Measurements from ENCODE around the gene C1QL2. TPM values are rescaled to one million over a fixed set of nuclear protein-coding genes. Genes with fewer than 3 reads are reported as not detected.

Gene C1QL2
- total RNA-seq, 1 donor from 2014 or later: not detected

DNA sequence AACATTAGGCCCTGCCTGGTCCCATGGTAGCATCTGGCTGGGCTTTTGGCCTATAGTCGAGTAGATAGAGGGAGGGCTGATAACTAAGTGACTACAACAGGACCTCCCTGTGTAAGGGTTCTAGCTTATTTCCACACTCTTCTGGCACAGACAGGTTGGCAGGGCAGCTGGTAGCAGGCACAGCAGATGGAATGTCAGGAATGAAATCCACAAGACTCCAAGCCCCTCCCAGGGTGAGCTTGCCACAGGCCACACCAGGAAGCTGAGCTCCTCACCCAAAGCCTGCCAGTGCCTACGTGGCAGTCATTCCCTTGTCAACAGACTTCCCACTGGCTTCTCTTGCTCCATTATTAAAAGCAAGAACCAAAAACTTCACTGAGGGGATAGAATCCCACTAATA, 20.7 kb upstream of the C1QL2 start:
- DNase-seq (no peak), ATAC-seq (ENCODE audit: low read depth) (no peak)
- Mint-ChIP-seq H3K4me3 (no peak overlapping the region), H3K36me3 (ENCODE audit: low read depth) (no peaks in the 10 kb centered on the region), H3K9me3 (no peaks in the 10 kb centered on the region), H3K27ac (no peak overlapping the region), H3K4me1 (no peaks in the 10 kb centered on the region), H3K27me3 (peaks cover 4% of the 10 kb centered on the region)
- intact Hi-C loops (cut with micrococcal nuclease): no loop called here
- TF ChIP-seq CTCF (IDR thresholded peaks at IDR 0.05): no peak
- ChIA-PET CTCF (no interaction called here), POLR2A (no interaction called here)

DNA sequence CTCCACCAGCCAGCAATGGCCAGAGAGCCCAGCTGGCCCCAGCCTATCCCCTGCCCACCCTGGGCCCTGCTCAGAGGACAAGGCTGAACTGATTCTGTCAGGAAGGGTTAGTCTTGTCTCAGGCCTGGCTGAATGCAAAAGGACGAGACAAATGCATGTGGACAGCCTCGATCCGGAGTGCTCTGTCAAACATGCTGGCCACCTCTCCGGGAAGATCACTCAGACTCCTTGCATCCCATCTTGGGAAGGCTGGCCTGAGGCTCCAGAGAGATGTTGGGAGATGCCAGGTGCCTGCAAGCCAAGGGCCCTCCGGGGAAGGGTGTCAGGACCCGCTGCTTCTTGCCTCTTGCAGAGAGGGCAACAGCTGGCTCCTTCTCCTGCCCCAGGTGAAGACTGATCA, 20.2 kb upstream of the C1QL2 start:
- CTCF ChIA-PET: no interaction called here

GRCh38 chr2:119177838-119178190, 19.3 kb upstream of the C1QL2 start:
- CTCF ChIA-PET: no interaction called here
- Mint-ChIP-seq H3K27me3 (peaks cover 4% of the 10 kb centered on the region), H3K4me1 (no peaks in the 10 kb centered on the region), H3K4me3 (no peak overlapping the region), H3K36me3 (ENCODE audit: low read depth) (no peaks in the 10 kb centered on the region), H3K27ac (no peak overlapping the region), H3K9me3 (no peaks in the 10 kb centered on the region)
- DNase-seq (no peak), ATAC-seq (ENCODE audit: low read depth) (no peak)
- TF ChIP-seq CTCF (IDR thresholded peaks at IDR 0.05): no peak
- intact Hi-C loops (cut with micrococcal nuclease): no loop called here
- POLR2A ChIA-PET: no interaction called here

More for the DNA sequence above, 20.2 kb upstream of the C1QL2 start:
- intact Hi-C loops (cut with micrococcal nuclease): no loop called here
- POLR2A ChIA-PET: no interaction called here
- Mint-ChIP-seq H3K4me3 (no peak overlapping the region), H3K36me3 (ENCODE audit: low read depth) (no peaks in the 10 kb centered on the region), H3K9me3 (no peaks in the 10 kb centered on the region), H3K27me3 (peaks cover 4% of the 10 kb centered on the region), H3K27ac (no peak overlapping the region), H3K4me1 (no peaks in the 10 kb centered on the region)
- ATAC-seq (ENCODE audit: low read depth) (no peak), DNase-seq (no peak)
- TF ChIP-seq CTCF (IDR thresholded peaks at IDR 0.05): no peak

DNA sequence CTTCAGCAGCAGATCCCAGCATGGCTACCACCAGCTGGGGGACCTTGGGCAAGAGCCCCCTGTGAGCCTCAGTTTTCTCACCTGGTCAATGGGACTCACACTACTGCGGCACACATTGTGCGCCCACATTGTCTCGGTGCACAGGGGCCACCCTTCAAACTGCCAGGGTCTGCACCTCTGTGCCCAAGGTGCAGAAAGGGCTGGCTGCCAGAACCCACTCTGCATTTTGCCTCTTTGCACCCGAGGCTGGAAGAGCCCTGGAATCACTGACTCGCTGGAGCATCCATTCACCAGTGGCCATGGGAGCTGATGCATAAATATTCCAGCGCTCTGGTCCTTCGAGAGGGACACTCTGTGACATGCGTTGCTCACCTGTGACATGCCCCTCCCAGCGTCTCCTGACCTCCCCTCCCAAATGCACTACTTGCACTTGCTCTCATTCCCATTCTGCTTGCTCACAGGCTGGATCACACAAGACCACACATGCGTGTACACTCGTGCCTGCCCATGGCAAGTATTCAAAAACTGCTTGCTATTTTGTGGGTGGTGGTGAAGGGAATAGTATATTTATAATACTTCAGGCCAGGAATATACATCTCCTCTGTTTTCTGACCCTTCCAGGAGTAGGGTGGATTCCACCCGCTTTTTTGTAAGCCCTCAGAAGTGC, 18.8 kb upstream of the C1QL2 start:
- peaks cover 4% of the 10 kb centered on the region for H3K27me3 Mint-ChIP-seq
- H3K9me3 Mint-ChIP-seq: no peaks in the 10 kb centered on the region
- CTCF ChIA-PET: no interaction called here
- no peaks in the 10 kb centered on the region for H3K4me1 Mint-ChIP-seq
- DNase-seq (no peak), ATAC-seq (ENCODE audit: low read depth) (no peak)
- no peak overlapping the region for H3K4me3 Mint-ChIP-seq
- no peak overlapping the region for H3K27ac Mint-ChIP-seq
- intact Hi-C loops (cut with micrococcal nuclease): no loop called here
- POLR2A ChIA-PET: no interaction called here
- TF ChIP-seq CTCF (IDR thresholded peaks at IDR 0.05): no peak
- H3K36me3 Mint-ChIP-seq (ENCODE audit: low read depth): no peaks in the 10 kb centered on the region

DNA sequence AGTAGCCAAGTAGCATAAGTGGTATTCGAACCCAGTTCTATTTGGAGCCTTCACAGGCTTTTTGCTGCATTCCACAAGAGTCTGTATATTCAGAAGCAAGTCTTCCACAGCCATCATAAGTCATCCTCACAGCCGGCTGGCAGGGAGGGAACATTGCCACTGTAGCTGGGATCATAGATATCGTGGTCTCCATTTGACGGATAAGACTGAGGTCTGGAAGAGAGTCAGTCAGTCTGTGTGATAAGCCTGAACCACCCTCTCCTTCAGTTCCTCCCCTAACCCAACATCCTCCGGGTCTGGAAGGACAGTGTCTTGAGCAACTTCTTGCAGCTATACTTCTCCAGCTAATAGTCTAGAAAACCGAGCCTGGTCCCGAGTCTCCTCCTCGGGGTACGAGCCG, 17.0 kb upstream of the C1QL2 start:
- H3K27ac Mint-ChIP-seq: no peak overlapping the region
- DNase-seq: no peak
- no peak for ATAC-seq (ENCODE audit: low read depth)

More for the DNA sequence above, 17.0 kb upstream of the C1QL2 start:
- TF ChIP-seq CTCF (IDR thresholded peaks at IDR 0.05): no peak
- peaks cover 4% of the 10 kb centered on the region for H3K27me3 Mint-ChIP-seq
- intact Hi-C loops (cut with micrococcal nuclease): no loop called here
- H3K36me3 Mint-ChIP-seq (ENCODE audit: low read depth): no peaks in the 10 kb centered on the region
- ChIA-PET CTCF (interaction anchor here (1.1 kb wide), 1 partner anchor 17 kb away, joined by 3 read pairs; no protein-coding TSS in a partner anchor), POLR2A (no interaction called here)
- no peaks in the 10 kb centered on the region for H3K4me1 Mint-ChIP-seq
- H3K4me3 Mint-ChIP-seq: no peak overlapping the region
- H3K9me3 Mint-ChIP-seq: no peaks in the 10 kb centered on the region

All from activated B cell treated with CpG ODN at 0.5 μM for 24 hours (primary cell).